Spleen (tissue), 7 donors: ENCODE results near the gene CELSR3.

Source experiments
- CTCF ChIP-seq, 11 experiments: fragments of 200-600 bp in 7 of 11; fragments of 450-650 bp in 4 of 11; sonication (generic) in 4 of 11; IDR thresholded peaks in 8 of 11; conservative IDR thresholded peaks in 3 of 11; 1 replicate in 7 of 11; 2 replicates in 4 of 11; pipeline versions ENCODE4 v1.4.0 to v1.8.0; 2016 to 2021; ENCODE audit warnings: antibody characterized with exemption in 11 of 11, inconsistent platforms in 4 of 11, mild to moderate bottlenecking in 1 of 11
- POLR2A ChIP-seq, 3 donors: fragments of 450-650 bp; IDR thresholded peaks; one replicate each; pipeline ENCODE4 v1.5.1; 2017; ENCODE audit warnings: antibody characterized with exemption in 3 of 3, mild to moderate bottlenecking in 1 of 3
- POLR2AphosphoS5 ChIP-seq, 3 donors: sonication (generic); formaldehyde crosslinking; IDR thresholded peaks; one replicate each; pipeline ENCODE4 v1.5.1; 2017; ENCODE audit warnings: antibody characterized with exemption in 3 of 3
- donor health status: DM: no; HTN: no; CAD: no; lungs with moderate emphysema.
- donor health status: DM: no; HTN: no; CAD: no.
- donor health status: DM: no; HTN: no; CAD: no.

DNA sequence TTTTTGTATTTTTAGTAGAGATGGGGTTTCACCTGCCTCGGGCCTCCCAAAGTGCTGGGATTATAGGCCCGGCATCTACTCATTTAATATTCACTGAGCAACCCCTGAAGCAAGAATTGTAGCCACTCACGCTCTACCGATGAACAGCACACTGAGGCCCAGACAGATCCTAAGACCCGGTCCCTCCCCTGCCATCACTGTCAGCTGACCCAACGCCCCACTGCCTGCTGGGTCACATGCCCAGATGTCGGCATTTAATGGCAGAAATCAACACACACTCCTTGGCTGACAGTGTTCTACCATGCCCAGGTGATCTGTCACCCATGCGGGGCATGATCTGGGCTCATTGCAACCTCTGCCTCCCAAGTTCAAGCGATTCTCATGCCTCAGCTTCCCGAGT is 37.9 kb downstream of the CELSR3 start:
- TF ChIP-seq CTCF (IDR thresholded peaks at IDR 0.05 in 8 of 11, conservative IDR thresholded peaks at IDR 0.05 in 3 of 11) (no peak), POLR2A (IDR thresholded peaks at IDR 0.05) (no peak), POLR2AphosphoS5 (IDR thresholded peaks at IDR 0.05) (no peak)
